ENCODE data around the gene PHLDB2. TPM values are rescaled to one million over a fixed set of nuclear protein-coding genes. Genes with fewer than 3 reads are reported as not detected.

The PHLDB2 gene
- total and polyA plus RNA-seq, 2 of the 13 experiments (the other 11 are each of a cell fraction or from before 2014, with no cell fraction given) = 8.4 to 23.6 TPM

- TF ChIP-seq BRF2 (CRISPR knock-in tag; IDR thresholded peaks at IDR 0.05) = no peak
- TF ChIP-seq SNAPC5 (CRISPR knock-in tag; IDR thresholded peaks at IDR 0.05; ENCODE audit: borderline replicate concordance) = no peak
- 0 out of 2 replicates have a peak, but pooled peaks have one; percentile 7 for TF ChIP-seq MEIS2 (CRISPR knock-in tag; IDR thresholded peaks at IDR 0.05)
- 0 out of 2 replicates have a peak, but pooled peaks have one; percentile 25 for TF ChIP-seq ZNF552 (CRISPR knock-in tag; IDR thresholded peaks at IDR 0.05; ENCODE audit: borderline replicate concordance)
- peak; percentile 77; the same call in 1 of the 2 replicates for TF ChIP-seq ZSCAN21 (CRISPR knock-in tag; IDR thresholded peaks at IDR 0.05; ENCODE audit: borderline replicate concordance)
- 0 out of 2 replicates have a peak, but pooled peaks have one; percentile 32 for TF ChIP-seq MEIS1 (CRISPR knock-in tag; IDR thresholded peaks at IDR 0.05; ENCODE audit: borderline replicate concordance)
- 0 out of 2 replicates have a peak, but pooled peaks have one; percentile 16 for TF ChIP-seq ZNF792 (CRISPR knock-in tag; IDR thresholded peaks at IDR 0.05)
- peak; percentile 85 for TF ChIP-seq ZMYM4 (CRISPR knock-in tag; IDR thresholded peaks at IDR 0.05)
- peak; percentile 25; the same call in 1 of the 2 replicates for TF ChIP-seq CBX5 (CRISPR knock-in tag; IDR thresholded peaks at IDR 0.05; ENCODE audit: borderline replicate concordance)
- TF ChIP-seq POGZ (CRISPR knock-in tag; IDR thresholded peaks at IDR 0.05) = peak; percentile 58
- no peak for TF ChIP-seq KDM4B (CRISPR knock-in tag; IDR thresholded peaks at IDR 0.05)
- 0 out of 2 replicates have a peak, but pooled peaks have one; percentile 32 for TF ChIP-seq KDM3A (CRISPR knock-in tag; IDR thresholded peaks at IDR 0.05; ENCODE audit: low read depth)
- TF ChIP-seq ZNF609 (CRISPR knock-in tag; IDR thresholded peaks at IDR 0.05; ENCODE audit: borderline replicate concordance) = peak; percentile 59
- TF ChIP-seq ZNF639 (CRISPR knock-in tag; conservative IDR thresholded peaks at IDR 0.05) = no peak
- TF ChIP-seq ZNF543 (CRISPR knock-in tag; IDR thresholded peaks at IDR 0.05) = peak; percentile 70; the same call in 1 of the 2 replicates
- 0 out of 2 replicates have a peak, but pooled peaks have one; percentile 25 for TF ChIP-seq MXD4 (CRISPR knock-in tag; IDR thresholded peaks at IDR 0.05)
- TF ChIP-seq SAP130 (CRISPR knock-in tag; IDR thresholded peaks at IDR 0.05; ENCODE audit: low read depth) = peak; percentile 11
- TF ChIP-seq POLR2AphosphoS5 (IDR thresholded peaks at IDR 0.05; ENCODE audit: low read depth, low read length) = peak; percentile 25; the same call in 1 of the 2 replicates
- 0 out of 2 replicates have a peak, but pooled peaks have one; percentile 25 for TF ChIP-seq ZBTB7B (CRISPR knock-in tag; IDR thresholded peaks at IDR 0.05)
- TF ChIP-seq KMT2B (CRISPR knock-in tag; IDR thresholded peaks at IDR 0.05) = peak; percentile 56; the same call in 1 of the 2 replicates
- peak; percentile 26; the same call in 1 of the 2 replicates for TF ChIP-seq ARNT2 (CRISPR knock-in tag; IDR thresholded peaks at IDR 0.05; ENCODE audit: low read depth)
- peak; percentile 47; the same call in 1 of the 2 replicates for TF ChIP-seq SPEN (CRISPR knock-in tag; IDR thresholded peaks at IDR 0.05; ENCODE audit: low read depth)
These were observed at the start of gene PHLDB2 (continued) for GRCh38 chr3:111859061-111859973.
